GM12874 (cell line): ENCODE measurements around the gene GPC3.

Experiments used
- TF ChIP-seq, protein P1 (sequence below): IDR thresholded peaks from 2 replicates; pipeline ENCODE4 v1.5.1; 2011; ENCODE audit warnings: low read depth, mild to moderate bottlenecking, control low read depth, low read length, moderate library complexity; ENCODE audit not compliant: insufficient read depth

The GPC3 gene

DNA sequence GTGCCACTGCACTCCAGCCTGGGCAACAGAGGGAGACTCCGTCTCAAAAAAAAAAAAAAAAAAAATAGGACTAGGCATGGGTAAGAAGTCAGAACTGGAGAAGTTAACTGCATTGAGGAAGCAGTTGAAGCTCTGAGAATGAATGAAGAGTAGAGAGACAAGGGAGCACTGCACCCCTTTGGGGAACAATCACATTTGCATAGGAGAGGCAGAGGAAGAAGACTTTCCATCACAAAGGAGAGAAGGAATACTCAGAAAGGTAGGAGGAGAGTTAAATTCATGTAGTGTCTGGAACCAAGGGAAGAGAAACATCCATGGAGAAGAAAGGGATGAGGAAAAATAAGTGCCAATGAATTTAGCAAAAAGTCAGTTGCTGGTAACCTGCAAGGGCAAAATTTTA is 72.4 kb downstream of the GPC3 start:
- TF ChIP-seq, protein P1, sequence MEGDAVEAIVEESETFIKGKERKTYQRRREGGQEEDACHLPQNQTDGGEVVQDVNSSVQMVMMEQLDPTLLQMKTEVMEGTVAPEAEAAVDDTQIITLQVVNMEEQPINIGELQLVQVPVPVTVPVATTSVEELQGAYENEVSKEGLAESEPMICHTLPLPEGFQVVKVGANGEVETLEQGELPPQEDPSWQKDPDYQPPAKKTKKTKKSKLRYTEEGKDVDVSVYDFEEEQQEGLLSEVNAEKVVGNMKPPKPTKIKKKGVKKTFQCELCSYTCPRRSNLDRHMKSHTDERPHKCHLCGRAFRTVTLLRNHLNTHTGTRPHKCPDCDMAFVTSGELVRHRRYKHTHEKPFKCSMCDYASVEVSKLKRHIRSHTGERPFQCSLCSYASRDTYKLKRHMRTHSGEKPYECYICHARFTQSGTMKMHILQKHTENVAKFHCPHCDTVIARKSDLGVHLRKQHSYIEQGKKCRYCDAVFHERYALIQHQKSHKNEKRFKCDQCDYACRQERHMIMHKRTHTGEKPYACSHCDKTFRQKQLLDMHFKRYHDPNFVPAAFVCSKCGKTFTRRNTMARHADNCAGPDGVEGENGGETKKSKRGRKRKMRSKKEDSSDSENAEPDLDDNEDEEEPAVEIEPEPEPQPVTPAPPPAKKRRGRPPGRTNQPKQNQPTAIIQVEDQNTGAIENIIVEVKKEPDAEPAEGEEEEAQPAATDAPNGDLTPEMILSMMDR: no peak

DNA sequence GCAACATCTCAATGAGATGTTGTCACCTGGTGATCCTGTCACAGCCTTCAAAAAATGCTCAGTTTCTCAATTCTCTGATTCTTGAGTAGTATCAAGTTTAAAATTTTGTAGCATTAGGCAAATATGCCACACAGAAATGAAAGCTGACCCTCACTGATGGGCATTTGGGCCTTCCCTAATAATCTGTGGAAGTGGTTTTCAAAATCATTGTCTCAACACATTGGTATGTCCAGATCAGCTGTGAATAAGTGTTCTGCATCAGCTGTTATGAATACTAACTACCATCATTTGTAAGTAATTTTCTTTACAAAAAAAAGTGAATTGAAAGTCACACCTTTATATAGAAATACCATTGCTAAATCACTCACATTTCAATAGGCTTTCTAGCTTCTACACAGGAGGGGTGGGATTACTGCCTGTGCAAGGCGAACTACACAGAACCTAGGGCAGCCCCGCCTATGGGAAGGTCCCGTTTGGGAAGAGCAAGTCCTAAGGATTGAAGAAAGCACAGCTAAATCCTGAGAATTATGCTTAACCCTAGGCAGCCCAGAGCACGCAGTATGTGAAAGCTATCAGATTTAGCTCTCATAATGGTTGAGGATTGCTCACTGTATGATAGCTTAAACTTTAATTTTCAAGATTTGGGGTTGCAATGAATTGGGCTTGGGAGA is 73.4 kb downstream of the GPC3 start:
- TF ChIP-seq, protein P1: no peak

DNA sequence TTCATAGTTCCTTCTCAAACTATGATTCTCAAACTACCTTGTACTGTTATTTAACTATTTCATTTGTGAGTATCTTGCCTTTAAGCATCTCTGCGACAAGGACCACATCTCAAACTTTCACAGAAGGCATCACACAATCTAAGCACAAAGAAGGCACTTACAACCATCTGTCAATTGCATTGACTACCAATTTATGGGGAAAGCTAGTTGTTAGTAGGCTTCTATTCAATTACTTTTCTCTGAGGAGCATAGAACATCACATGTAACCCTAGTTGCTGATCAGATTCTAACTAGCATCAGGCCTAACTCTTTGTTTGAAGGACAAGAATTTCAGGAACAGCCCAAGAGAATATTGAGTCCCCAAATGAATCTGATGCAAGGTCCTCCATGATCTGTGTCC is 74.9 kb downstream of the GPC3 start:
- TF ChIP-seq, protein P1: no peak

DNA sequence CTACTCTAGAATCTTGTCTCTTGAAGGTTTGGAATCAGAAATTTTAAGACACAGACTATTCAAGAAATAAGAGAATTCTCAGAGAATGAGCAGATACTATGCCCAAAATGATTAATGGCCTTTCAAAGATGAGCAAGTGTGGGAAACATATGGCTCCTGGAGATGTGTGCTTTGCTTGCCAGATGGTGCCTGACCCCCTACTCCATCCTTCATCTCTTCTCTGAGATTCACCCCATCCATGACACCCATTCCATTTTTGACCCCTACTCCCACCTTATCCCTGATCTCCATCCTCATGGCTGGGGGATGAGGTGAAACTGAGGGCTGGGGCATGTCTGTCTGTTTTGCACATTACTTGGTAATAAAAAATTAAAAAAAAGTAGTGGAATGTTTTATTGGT is 75.5 kb downstream of the GPC3 start:
- TF ChIP-seq, protein P1: no peak

DNA sequence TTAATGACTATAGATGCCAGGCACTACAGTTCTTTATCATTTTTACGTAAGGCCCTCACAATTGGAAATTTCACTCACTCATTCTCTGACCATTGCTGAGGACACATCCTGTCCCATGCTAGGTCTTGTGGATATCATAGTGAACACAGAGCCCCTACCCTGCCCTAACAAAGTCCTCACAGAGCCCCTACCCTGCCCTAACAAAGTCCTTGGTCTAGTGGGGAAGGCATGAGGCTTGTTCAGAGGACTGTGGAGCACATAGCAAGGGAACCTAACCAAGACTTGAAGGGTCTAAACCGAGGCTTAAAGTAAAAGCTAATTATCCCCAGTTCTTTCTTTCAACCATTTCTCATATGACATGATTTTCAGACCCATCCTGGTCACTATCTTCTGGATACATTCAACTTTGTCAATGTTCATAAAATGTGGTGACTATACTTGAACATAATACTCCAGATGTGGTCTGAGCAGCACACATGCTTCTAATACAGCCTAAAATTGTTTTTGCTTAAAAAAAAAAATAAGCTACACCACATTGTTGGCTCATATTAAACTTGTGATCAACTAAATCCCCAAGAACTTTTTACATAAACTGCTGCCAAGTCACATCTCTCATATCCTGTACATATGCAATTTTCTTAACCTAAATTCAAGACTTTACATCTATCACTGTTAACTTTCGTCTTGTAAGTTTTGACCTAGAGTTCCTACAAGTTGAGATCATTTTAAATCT is 77.0 kb downstream of the GPC3 start:
- TF ChIP-seq, protein P1: no peak

DNA sequence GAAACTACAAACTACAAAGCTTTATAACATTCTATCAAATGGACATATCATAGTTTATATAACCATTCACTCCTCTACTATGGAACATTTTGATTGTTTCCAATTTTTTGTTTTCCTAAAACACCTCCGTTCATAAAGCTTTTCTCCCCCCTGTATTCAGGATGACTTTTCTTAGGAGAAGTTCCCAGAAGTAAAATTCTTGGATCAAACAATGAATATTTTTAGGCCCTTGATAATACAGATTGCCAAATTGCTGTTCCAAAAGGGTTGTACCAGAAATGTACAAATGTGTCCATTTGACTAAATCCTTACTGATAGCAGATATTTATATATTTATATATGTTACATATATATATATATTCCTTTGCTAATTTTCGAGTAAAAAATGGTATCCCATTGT is 77.8 kb downstream of the GPC3 start:
- TF ChIP-seq, protein P1: no peak

DNA sequence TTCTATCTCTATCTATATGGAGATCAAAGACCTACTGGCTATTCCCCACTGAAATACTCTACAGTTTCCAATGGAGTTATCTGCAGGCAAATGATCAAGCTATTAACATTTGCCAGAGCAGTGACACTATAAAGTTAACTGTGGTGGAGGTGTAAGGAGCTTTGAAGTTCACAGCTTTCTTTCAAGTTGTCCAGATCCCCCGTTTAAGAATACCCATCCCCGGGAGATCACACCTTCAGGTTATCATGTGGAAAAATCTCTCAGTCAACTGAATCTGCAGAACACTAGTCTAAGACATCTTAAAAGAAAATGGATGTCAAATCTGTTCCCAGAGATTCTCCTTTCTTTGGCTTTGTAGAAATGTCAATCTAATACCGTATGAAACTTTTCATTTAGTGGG is 80.1 kb downstream of the GPC3 start:
- TF ChIP-seq, protein P1: no peak
